ENCODE measurements around the gene AHNAK. TPM values are rescaled to one million over a fixed set of nuclear protein-coding genes. Genes with fewer than 3 reads are reported as not detected.
"Not testable (repeated sequence)": the region's sequence is repeated elsewhere in the genome, so short reads cannot be mapped to it uniquely, and the experiment has no call there.

AHNAK gene
- polyA plus RNA-seq, 2 of the 4 experiments (the other 2 are of a cell fraction) = 43.3 to 82.0 TPM

DNA sequence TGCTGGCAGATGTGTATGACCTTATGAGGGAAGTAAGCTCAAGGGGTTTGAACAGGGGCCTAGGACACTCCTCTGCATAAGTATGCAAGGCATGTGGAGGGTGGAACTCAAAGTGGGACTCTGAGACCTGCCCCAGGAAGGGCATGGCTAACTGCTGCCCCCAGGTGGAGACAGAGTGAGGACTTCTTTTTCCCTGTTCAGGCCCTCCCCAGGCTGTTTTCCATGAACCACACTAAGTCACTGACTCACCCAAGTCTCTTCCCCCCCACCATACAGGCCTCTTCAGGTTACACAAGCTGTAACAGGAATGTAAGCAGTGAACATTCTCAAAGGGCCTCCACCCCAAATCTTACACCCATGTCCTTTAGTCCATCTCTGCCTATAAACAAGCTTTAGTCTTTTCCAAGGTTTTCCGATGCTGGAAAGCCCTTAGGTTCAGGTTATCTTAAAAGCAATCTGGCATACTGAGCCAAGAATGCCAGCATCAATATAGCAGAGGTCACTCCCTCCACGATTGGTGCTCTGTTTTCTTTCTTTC is 14.0 kb upstream of the AHNAK start (continued):
- TF ChIP-seq, protein P1, sequence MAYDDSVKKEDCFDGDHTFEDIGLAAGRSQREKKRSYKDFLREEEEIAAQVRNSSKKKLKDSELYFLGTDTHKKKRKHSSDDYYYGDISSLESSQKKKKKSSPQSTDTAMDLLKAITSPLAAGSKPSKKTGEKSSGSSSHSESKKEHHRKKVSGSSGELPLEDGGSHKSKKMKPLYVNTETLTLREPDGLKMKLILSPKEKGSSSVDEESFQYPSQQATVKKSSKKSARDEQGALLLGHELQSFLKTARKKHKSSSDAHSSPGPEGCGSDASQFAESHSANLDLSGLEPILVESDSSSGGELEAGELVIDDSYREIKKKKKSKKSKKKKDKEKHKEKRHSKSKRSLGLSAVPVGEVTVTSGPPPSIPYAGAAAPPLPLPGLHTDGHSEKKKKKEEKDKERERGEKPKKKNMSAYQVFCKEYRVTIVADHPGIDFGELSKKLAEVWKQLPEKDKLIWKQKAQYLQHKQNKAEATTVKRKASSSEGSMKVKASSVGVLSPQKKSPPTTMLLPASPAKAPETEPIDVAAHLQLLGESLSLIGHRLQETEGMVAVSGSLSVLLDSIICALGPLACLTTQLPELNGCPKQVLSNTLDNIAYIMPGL (CRISPR knock-in tag; IDR thresholded peaks at IDR 0.05; ENCODE audit: borderline replicate concordance) = no peak
- no peak for TF ChIP-seq RARB (CRISPR knock-in tag; IDR thresholded peaks at IDR 0.05)
- TF ChIP-seq, protein P2, sequence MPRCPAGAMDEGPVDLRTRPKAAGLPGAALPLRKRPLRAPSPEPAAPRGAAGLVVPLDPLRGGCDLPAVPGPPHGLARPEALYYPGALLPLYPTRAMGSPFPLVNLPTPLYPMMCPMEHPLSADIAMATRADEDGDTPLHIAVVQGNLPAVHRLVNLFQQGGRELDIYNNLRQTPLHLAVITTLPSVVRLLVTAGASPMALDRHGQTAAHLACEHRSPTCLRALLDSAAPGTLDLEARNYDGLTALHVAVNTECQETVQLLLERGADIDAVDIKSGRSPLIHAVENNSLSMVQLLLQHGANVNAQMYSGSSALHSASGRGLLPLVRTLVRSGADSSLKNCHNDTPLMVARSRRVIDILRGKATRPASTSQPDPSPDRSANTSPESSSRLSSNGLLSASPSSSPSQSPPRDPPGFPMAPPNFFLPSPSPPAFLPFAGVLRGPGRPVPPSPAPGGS (IDR thresholded peaks at IDR 0.05) = no peak

DNA sequence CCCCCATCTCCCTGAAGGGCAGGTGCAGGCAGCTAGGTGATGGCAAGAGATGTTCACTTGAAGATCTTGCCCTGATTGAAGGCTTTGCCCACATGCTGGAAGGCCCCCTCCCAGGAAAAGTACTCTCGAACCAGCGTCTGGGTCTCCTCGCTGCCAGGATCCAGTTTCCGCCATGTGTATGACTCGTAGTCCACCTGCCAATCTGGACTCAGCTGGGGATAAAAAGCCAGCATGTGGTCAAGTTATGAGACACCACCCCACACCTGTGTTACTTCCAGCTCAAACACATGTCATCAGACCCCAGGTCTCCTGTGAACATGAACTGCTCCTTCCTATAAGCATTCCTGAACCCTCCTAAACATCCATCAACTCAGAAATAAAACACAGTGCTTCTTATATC is 13.0 kb upstream of the AHNAK start:
- not testable (repeated sequence) for DNase-seq (ENCODE audit: low read depth in 1 of 2, low spot score in 1 of 2); FAIRE-seq; H3K9me3 ChIP-seq; ATAC-seq; H3K4me3 ChIP-seq
- peaks cover 94% of the 10 kb centered on the region for H3K4me1 ChIP-seq
- H3K4me2 ChIP-seq = peak overlapping the region; percentile 46; the same call in 2 of the 3 replicates
- CTCF ChIA-PET = interaction anchor here (0.8 to 12.6 kb wide), 21 partner anchors 9 to 178 kb away, joined by 3 to 296 read pairs (median 8); partner anchors contain the start of genes AHNAK, EEF1G, SCGB1A1 and TUT1
- H3K27ac ChIP-seq = peak overlapping the region; percentile 27 to 94; a peak in 4 of 6 replicates
- WGBS (ENCODE audit: missing lambda C conversion rate) = 75% methylated on average over 5 of the region's 5 CpGs
- POLR2A ChIA-PET = interaction anchor here (1.1 to 1.6 kb wide), 4 partner anchors 14 to 165 kb away, joined by 3 to 4 read pairs (median 3); partner anchors contain the start of gene EEF1G

DNA sequence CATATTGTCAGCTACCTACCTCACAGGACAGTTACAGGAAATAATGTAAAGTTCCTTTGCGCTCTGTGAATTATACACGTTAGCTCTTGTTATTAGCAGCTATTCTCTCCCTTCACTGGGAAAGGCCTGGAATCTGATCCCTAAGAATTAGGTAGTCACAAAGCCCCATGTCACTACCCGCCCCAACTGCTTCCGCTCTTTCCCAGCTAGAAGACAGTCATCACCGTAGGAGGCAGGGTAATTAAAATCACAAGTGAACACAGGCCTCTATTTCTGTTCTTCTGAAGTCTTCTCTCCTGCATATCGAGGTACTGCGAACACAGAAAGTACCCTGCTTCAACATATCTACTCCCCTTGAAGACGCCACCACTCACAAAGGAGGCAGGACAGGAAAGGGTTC is 12.6 kb upstream of the AHNAK start:
- TF ChIP-seq, protein P3, sequence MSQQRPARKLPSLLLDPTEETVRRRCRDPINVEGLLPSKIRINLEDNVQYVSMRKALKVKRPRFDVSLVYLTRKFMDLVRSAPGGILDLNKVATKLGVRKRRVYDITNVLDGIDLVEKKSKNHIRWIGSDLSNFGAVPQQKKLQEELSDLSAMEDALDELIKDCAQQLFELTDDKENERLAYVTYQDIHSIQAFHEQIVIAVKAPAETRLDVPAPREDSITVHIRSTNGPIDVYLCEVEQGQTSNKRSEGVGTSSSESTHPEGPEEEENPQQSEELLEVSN (IDR thresholded peaks at IDR 0.05; ENCODE audit: borderline replicate concordance, low read depth) = no peak
- TF ChIP-seq FOSL2 (IDR thresholded peaks at IDR 0.05) (no peak), FOSL2 (CRISPR knock-in tag; IDR thresholded peaks at IDR 0.05) (no peak), NPAS2 (CRISPR knock-in tag; IDR thresholded peaks at IDR 0.05; ENCODE audit: borderline replicate concordance) (no peak), TP53 (CRISPR knock-in tag; IDR thresholded peaks at IDR 0.05) (no peak), PHF8 (IDR thresholded peaks at IDR 0.05; ENCODE audit: borderline replicate concordance, low read depth) (no peak), RFX5 (IDR thresholded peaks at IDR 0.05) (no peak), HOXB5 (CRISPR knock-in tag; IDR thresholded peaks at IDR 0.05) (no peak), RAD21 (conservative IDR thresholded peaks at IDR 0.05 in 1 of 2, IDR thresholded peaks at IDR 0.05 in 1 of 2) (no peak), MAZ (IDR thresholded peaks at IDR 0.05; ENCODE audit: borderline replicate concordance, low read depth, low read length) (no peak), CBX2 (IDR thresholded peaks at IDR 0.05; ENCODE audit: borderline replicate concordance, low read depth) (no peak), JUN (IDR thresholded peaks at IDR 0.05) (no peak), ZNF302 (CRISPR knock-in tag; IDR thresholded peaks at IDR 0.05) (no peak), EHF (CRISPR knock-in tag; IDR thresholded peaks at IDR 0.05) (no peak), FOXS1 (CRISPR knock-in tag; IDR thresholded peaks at IDR 0.05) (no peak), CHD4 (IDR thresholded peaks at IDR 0.05; ENCODE audit: borderline replicate concordance) (no peak), ZSCAN20 (CRISPR knock-in tag; IDR thresholded peaks at IDR 0.05) (no peak)
- TF ChIP-seq, protein P4, sequence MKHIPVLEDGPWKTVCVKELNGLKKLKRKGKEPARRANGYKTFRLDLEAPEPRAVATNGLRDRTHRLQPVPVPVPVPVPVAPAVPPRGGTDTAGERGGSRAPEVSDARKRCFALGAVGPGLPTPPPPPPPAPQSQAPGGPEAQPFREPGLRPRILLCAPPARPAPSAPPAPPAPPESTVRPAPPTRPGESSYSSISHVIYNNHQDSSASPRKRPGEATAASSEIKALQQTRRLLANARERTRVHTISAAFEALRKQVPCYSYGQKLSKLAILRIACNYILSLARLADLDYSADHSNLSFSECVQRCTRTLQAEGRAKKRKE (CRISPR knock-in tag; IDR thresholded peaks at IDR 0.05; ENCODE audit: low read depth) = no peak
- TF ChIP-seq, protein P1 (CRISPR knock-in tag; IDR thresholded peaks at IDR 0.05; ENCODE audit: borderline replicate concordance) = no peak
- TF ChIP-seq, protein P2 (IDR thresholded peaks at IDR 0.05) = no peak
- no peak for FAIRE-seq
- H3K9me3 ChIP-seq = no peaks in the 10 kb centered on the region
- no peak overlapping the region for H3K4me2 ChIP-seq
- no peak for DNase-seq (ENCODE audit: low read depth in 1 of 2, low spot score in 1 of 2)
- WGBS (ENCODE audit: missing lambda C conversion rate) = 89% methylated on average over 8 of the region's 8 CpGs
- CTCF ChIA-PET = interaction anchor here (0.7 to 12.6 kb wide), 13 partner anchors 8 to 166 kb away, joined by 3 to 296 read pairs (median 8); partner anchors contain the start of genes AHNAK and SCGB1A1
- no peak overlapping the region for H3K4me3 ChIP-seq
- POLR2A ChIA-PET = interaction anchor here (1.2 to 2.7 kb wide), 3 partner anchors 15 to 32 kb away, joined by 3 to 12 read pairs (median 3); partner anchors contain the start of genes EEF1G and TUT1
- no peak for ATAC-seq
- H3K4me1 ChIP-seq = peaks cover 99% of the 10 kb centered on the region
- peak overlapping the region in 1 of 2 experiments; percentile 94; a peak in 3 of 6 replicates for H3K27ac ChIP-seq

Measured in A549 (cell line).